Activated CD8-positive, alpha-beta memory T cell treated with anti-CD3 and anti-CD28 coated beads for 48 hours (primary cell): Measurements from ENCODE around the gene NAA38.

Source experiments
- DNase-seq, 3 experiments: peaks; one replicate each; pipeline ENCODE4 v3.0.0-alpha.2; 2020; ENCODE audit warnings: low read depth in 2 of 3, low spot score in 2 of 3

The NAA38 gene

GRCh38 chr17:7856811-7857712 is at the start of gene NAA38:
Gene NAA38 (minus strand): TSS chr17:7857559. CDS start chr17:7857463, 96 bp downstream.
- peak; percentile 80 to 89 (median 83) for DNase-seq

- DNase-seq: no peak
Observed at GRCh38 chr17:7903154-7904103, 46.1 kb upstream of the NAA38 start.

GRCh38 chr17:7897773-7898172 is 40.4 kb upstream of the NAA38 start:
- no peak for DNase-seq

- DNase-seq: no peak
Observed at GRCh38 chr17:7897090-7897489, 39.7 kb upstream of the NAA38 start.

GRCh38 chr17:7894866-7895265 is 37.5 kb upstream of the NAA38 start:
- no peak for DNase-seq

- no peak for DNase-seq
Observed at GRCh38 chr17:7894226-7894625, 36.9 kb upstream of the NAA38 start.

- no peak for DNase-seq
Observed at GRCh38 chr17:7893187-7893880, 36.0 kb upstream of the NAA38 start.

- no peak for DNase-seq
Observed at GRCh38 chr17:7889166-7889955, 32.0 kb upstream of the NAA38 start.

- no peak for DNase-seq
Observed at GRCh38 chr17:7888184-7888920, 31.0 kb upstream of the NAA38 start, which contains the start of gene CHD3. Gene CHD3 (plus strand): TSS chr17:7888789. CDS start chr17:7889001, 212 bp downstream.

GRCh38 chr17:7887482-7888183 is 30.3 kb upstream of the NAA38 start:
- DNase-seq: peak in 2 of 3 experiments; percentile 45 to 72

- DNase-seq: no peak
Observed at GRCh38 chr17:7887038-7887481, 29.7 kb upstream of the NAA38 start.

GRCh38 chr17:7886227-7887037 is 29.1 kb upstream of the NAA38 start:
- peak in 2 of 3 experiments; percentile 25 to 33 for DNase-seq

- peak in 2 of 3 experiments; percentile 26 to 34 for DNase-seq
Observed at GRCh38 chr17:7885367-7886226, 28.2 kb upstream of the NAA38 start.

- no peak for DNase-seq
Observed at GRCh38 chr17:7884581-7885366, 27.4 kb upstream of the NAA38 start.

GRCh38 chr17:7883781-7884386 is 26.5 kb upstream of the NAA38 start:
- no peak for DNase-seq

- DNase-seq: no peak
Observed at GRCh38 chr17:7882629-7883028, 25.3 kb upstream of the NAA38 start.
